ENCODE results near the gene CDCA5.

The CDCA5 gene

GRCh38 chr11:65112546-65113360 lies 28.9 kb upstream of the CDCA5 start:
- Histone ChIP-seq H3K4me1 (ENCODE audit: insufficient read depth, low read length, severe bottlenecking) (peaks cover 49% of the 10 kb centered on the region), H4K20me1 (ENCODE audit: insufficient read depth, low read length) (no peaks in the 10 kb centered on the region), H3K9me2 (ENCODE audit: low read depth, low read length) (no peaks in the 10 kb centered on the region), H3F3A (ENCODE audit: insufficient read depth, low read length) (0 out of 2 replicates have a peak, but pooled peaks cover 5% of the 10 kb centered on the region), H3K4me2 (ENCODE audit: low read length) (peak overlapping the region; percentile 90), H3K4me3 (ENCODE audit: low read depth, low read length, poor library complexity, severe bottlenecking) (peak overlapping the region; percentile 75), H3K27ac (ENCODE audit: low read depth, low read length, poor library complexity, severe bottlenecking) (peak overlapping the region; percentile 98), H3K9ac (ENCODE audit: low read length) (peak overlapping the region; percentile 86), H3K79me2 (ENCODE audit: insufficient read depth, low read length) (no peaks in the 10 kb centered on the region), H3K27me3 (ENCODE audit: insufficient read depth, low read length) (no peaks in the 10 kb centered on the region), H3K9me3 (ENCODE audit: low read length) (no peaks in the 10 kb centered on the region), H2AFZ (ENCODE audit: low read length) (no peak overlapping the region), H3K36me3 (ENCODE audit: insufficient read depth, low read length) (peaks cover 41% of the 10 kb centered on the region)
- no peak for TF ChIP-seq EZH2 (IDR thresholded peaks at IDR 0.05; ENCODE audit: borderline replicate concordance, low read length)
- peak; percentile 94 for TF ChIP-seq CTCF (IDR thresholded peaks at IDR 0.05; ENCODE audit: low read length)

- Histone ChIP-seq H3K79me2 (ENCODE audit: insufficient read depth, low read length) (no peaks in the 10 kb centered on the region), H3K4me1 (ENCODE audit: insufficient read depth, low read length, severe bottlenecking) (peaks cover 46% of the 10 kb centered on the region), H3F3A (ENCODE audit: insufficient read depth, low read length) (0 out of 2 replicates have a peak, but pooled peaks cover 5% of the 10 kb centered on the region), H4K20me1 (ENCODE audit: insufficient read depth, low read length) (no peaks in the 10 kb centered on the region), H3K4me3 (ENCODE audit: low read depth, low read length, poor library complexity, severe bottlenecking) (peak within 1 kb of the TSS; percentile 75), H3K27ac (ENCODE audit: low read depth, low read length, poor library complexity, severe bottlenecking) (peak within 1 kb of the TSS; percentile 98), H3K4me2 (ENCODE audit: low read length) (peak within 1 kb of the TSS; percentile 90), H3K27me3 (ENCODE audit: insufficient read depth, low read length) (no peaks in the 10 kb centered on the region), H3K9me2 (ENCODE audit: low read depth, low read length) (no peaks in the 10 kb centered on the region), H3K36me3 (ENCODE audit: insufficient read depth, low read length) (peaks cover 41% of the 10 kb centered on the region), H3K9me3 (ENCODE audit: low read length) (no peaks in the 10 kb centered on the region), H2AFZ (ENCODE audit: low read length) (no peak within 1 kb of the TSS), H3K9ac (ENCODE audit: low read length) (peak within 1 kb of the TSS; percentile 86)
- TF ChIP-seq CTCF (IDR thresholded peaks at IDR 0.05; ENCODE audit: low read length) (no peak), EZH2 (IDR thresholded peaks at IDR 0.05; ENCODE audit: borderline replicate concordance, low read length) (no peak)
Measured at GRCh38 chr11:65111744-65112545, 28.1 kb upstream of the CDCA5 start, which contains the start of gene TM7SF2. TM7SF2 (plus strand) TSS chr11:65111872; CDS start chr11:65112016, 144 bp downstream.

DNA sequence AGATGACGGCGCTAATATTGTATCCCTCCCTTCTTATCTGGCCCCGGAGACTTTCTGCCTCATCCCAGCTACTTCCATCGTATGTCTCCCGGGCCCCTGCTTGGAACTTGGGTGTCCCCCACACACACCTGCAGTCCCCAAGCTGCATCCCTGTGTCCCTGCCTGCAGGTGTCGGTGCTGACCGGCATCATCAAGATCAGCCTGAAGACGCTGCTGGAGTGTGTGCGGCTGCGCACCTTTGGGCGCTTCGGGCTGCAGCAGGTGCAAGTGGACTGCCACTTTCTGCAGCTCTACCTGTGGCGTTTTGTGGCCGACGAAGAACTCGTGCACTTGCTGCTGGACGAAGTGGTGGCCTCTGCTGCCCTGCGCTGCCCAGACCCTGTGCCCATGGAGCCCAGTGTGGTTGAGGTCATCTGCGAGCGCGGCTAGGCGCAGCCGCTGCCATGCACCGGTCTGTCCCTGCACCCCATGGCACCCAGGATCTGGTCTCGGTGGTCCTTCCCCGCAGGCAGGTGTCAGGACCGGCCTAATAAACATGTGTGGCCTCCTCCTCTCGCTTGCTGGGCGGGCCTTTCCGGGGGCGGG lies 27.4 kb upstream of the CDCA5 start:
- H2AFZ ChIP-seq (ENCODE audit: low read length), result no peak overlapping the region
- H3K79me2 ChIP-seq (ENCODE audit: insufficient read depth, low read length), result no peaks in the 10 kb centered on the region
- 0 out of 2 replicates have a peak, but pooled peaks cover 5% of the 10 kb centered on the region for H3F3A ChIP-seq (ENCODE audit: insufficient read depth, low read length)
- H3K36me3 ChIP-seq (ENCODE audit: insufficient read depth, low read length), result peaks cover 35% of the 10 kb centered on the region
- H3K9ac ChIP-seq (ENCODE audit: low read length), result no peak overlapping the region
- no peak for TF ChIP-seq CTCF (IDR thresholded peaks at IDR 0.05; ENCODE audit: low read length)
- TF ChIP-seq EZH2 (IDR thresholded peaks at IDR 0.05; ENCODE audit: borderline replicate concordance, low read length), result no peak
- no peaks in the 10 kb centered on the region for H3K9me2 ChIP-seq (ENCODE audit: low read depth, low read length)
- peak overlapping the region; percentile 75 for H3K4me3 ChIP-seq (ENCODE audit: low read depth, low read length, poor library complexity, severe bottlenecking)
- H3K4me1 ChIP-seq (ENCODE audit: insufficient read depth, low read length, severe bottlenecking), result peaks cover 39% of the 10 kb centered on the region
- H3K27me3 ChIP-seq (ENCODE audit: insufficient read depth, low read length), result no peaks in the 10 kb centered on the region
- no peaks in the 10 kb centered on the region for H3K9me3 ChIP-seq (ENCODE audit: low read length)
- no peaks in the 10 kb centered on the region for H4K20me1 ChIP-seq (ENCODE audit: insufficient read depth, low read length)
- peak overlapping the region; percentile 55 for H3K27ac ChIP-seq (ENCODE audit: low read depth, low read length, poor library complexity, severe bottlenecking)
- peak overlapping the region; percentile 90 for H3K4me2 ChIP-seq (ENCODE audit: low read length)

All from OCI-LY1 (cell line).